ENCODE data around the gene AARS1.
"Not testable (repeated sequence)": the region's sequence is repeated elsewhere in the genome, so short reads cannot be mapped to it uniquely, and the experiment has no call there.

The AARS1 gene

DNA sequence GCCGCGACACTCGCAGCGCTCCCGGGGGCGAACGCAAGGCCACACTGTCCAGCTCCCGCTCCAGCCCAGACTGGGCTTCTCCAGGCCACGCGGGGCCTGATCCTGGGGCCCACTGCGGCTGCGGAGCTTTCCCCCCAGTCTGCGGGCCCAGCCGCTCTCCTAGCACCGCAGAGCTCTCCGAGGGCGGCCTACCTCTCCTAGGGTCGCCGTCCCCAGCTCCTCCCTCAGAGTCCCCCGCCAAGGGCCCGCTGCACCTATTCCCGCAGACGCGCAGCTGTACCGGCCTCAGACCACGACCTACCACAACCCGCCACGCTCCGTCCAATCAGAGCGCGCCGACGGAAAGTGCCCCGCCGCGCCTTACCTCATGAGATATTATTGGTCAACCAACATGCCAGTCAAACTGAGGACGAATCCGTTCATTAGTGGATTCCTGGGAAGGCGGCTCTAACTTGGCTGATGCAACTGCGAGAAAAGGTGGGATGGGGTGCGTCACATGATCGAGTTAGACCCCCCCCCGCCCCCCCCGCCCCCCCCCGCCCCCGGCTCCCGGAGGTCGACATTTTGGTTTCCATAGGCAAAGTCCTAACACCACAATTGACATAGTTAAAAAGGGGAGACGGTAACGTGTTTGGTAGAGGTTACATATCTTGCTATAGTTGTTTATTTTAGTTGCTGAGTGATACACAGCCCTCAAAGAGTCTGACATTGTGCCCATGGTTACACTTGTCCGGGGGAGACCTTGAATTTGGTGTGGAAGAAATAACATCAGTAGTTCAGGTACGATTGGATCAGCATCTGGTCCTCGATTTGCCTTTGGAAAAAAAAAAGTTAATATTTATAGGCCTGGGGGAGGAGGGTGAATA, at the start of gene AARS1:
AARS1 (minus strand) TSS at position 278 of the 866 bp plus-strand sequence. CDS start 6,743 bp downstream, outside the sequence.
- peak; percentile 86 for DNase-seq (ENCODE audit: low read depth)

DNA sequence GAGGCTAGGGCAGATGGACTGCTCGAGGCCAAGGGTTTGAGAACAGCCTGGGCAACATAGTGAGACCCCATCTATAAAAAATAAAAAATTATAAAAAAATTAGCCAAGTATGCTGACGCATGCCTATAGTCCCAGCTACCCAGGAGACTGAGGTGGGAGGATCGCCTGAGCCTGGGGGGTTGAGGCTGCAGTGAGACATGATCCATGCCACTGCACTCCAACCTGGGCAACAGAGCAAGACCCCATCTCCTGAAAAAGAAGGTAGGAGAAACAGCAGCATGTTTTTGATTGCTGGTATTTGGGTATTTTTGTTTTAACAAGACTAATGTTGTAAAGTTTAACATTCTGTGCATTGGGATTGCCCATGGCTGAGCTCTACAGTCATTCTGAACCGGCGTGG, 48.5 kb upstream of the AARS1 start:
- DNase-seq (ENCODE audit: low read depth): no peak

DNA sequence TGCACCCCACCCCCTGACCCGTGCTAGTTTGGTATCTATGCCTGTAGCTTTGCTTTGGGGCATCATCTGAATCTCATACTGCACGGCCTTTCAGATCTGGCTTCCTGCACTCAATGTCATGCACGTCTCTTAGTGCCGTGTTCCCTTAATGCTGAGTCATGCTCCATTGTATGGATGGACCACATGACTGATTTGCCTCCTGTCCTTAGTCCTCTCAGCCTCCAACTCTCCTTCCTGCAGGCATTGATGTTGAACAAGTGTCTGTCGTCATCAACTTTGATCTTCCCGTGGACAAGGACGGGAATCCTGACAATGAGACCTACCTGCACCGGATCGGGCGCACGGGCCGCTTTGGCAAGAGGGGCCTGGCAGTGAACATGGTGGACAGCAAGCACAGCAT, 43.4 kb upstream of the AARS1 start:
- not testable (repeated sequence) for DNase-seq (ENCODE audit: low read depth)

DNA sequence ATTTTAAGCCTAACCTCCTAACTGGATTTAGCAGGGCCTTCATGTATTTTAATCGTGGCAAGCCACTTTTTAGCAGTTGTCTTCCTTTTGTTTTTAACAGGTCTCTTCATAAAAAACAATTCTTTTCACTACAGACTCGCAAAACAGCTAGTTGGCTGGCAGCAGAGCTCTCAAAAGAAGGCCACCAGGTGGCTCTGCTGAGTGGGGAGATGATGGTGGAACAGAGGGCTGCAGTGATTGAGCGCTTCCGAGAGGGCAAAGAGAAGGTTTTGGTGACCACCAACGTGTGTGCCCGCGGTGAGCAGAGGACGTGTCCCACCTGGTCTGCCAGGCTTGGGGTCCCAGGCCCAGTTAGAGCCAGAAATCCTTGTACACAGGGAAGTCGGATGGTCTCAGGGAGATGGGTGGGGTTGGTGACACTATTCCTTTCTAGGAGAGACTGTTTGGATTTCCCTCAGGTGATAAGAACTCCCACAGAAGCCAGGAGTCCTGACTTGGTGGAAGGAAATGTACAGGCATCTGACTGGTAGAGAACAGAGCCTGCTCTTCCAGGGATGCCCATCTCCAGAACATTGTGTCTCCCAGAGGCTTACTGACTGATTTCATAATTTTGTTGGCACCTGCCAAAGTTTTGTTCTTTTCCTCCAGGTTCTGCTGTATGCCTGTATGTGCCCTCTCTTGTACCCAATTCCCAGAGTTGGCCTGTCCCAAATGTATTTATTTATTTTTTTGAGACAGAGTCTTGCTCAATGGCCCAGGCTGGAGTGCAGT, 42.5 kb upstream of the AARS1 start:
- DNase-seq (ENCODE audit: low read depth): no peak

DNA sequence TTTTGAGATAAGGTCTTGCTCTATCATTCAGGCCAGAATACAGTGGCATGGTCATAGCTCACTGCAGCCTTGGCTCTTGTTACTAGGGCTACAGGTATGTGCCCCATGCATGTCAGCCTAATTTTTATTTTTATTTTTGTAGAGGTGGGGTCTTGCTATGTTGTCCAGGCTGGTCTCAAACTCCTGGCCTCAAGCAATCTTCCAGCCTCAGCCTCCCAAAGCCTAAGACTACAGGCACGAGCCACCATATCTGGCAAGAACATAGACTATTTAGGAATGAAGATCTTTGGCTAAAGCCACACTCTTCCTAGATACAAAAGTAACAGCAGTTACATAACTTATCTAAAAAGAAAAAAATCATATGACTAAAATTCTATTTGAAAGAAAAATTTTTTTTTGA, 41.8 kb upstream of the AARS1 start:
- DNase-seq (ENCODE audit: low read depth): no peak

DNA sequence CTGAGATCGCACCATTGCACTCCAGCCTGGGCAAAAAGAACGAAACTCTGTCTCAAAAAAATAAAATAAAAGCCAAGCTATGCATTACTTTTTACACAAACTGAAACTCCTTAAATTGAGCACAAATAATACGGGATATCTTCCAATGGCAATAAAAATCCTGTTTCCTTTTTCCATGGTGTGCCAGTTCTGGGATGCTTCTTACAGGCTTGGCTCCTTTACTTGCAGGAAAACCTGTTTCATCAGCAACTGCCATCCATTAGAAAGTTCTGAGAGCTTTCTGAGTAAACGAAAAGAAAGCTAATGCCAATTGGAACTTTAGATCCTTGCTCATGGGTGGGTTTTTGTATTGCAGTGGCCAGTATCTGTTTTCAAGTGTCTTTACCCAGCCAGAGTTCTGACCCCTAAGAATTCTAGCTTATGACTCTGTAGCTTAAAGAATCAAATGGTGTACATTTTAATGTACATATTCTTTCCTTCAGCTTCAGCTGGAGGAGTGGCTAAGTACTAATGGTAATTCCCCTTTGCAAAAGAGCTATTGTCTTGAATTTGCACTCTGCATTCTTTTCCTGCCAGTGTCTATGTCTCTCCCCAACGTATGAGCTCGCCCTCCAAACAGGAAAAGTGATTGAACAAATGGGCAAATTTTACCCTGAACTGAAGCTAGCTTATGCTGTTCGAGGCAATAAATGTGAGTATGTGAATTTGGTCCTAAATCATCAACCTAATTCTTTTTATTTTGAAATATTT, 35.9 kb upstream of the AARS1 start:
- no peak for DNase-seq (ENCODE audit: low read depth)

DNA sequence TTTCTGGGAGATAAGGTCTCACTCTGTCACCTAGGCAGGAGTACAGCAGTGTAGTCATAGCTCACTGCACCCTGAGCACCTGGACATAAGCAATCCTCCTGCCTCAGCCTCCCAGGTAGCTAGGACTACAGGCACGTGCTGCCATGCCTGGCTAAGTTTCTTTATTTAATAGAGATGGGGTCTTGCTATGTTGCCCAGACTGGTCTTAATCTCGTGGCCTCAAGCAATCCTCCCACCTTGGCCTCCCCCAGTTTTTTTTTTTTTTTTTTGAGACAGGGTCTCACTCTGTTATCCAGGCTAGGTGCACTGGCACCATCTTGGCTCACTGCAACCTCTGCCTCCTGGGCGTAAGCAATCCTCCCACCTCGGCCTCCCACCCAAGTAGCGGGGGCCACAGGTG, 30.8 kb upstream of the AARS1 start:
- no peak for DNase-seq (ENCODE audit: low read depth)

DNA sequence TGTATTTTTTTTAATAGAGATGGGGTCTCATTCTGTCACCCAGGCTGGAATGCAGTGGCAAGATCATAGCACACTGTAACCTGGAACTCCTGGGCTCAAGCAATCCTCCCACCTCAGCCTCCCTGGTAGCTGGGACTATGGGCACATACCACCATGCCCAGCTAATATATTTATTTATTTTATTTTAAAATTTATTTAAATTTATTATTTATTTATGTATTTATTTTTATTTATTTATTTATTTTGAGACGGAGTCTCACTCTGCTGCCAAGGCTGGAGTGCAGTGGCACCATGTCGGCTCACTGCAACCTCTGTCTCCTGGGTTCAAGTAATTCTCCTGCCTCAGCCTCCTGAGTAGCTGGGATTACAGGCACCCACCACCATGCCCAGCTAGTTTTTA, 18.4 kb upstream of the AARS1 start:
- not testable (repeated sequence) for DNase-seq (ENCODE audit: low read depth)

DNA sequence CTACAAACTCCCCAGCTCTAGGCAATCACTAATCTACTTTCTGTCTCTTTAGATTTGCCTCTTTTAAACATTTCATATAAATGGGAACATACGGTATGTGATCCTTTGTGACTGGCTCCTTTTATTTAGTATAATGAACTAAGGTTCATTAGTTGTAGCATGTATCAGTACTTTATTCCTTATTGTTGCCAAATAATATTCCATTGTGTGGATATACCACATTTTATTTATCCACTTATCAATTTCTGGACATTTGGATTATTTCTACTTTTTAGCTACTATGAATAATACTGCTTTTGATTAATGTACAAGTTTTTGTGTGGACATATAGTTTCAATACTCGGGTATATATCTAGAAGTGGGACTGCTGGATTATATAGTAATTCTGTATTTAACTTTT, 17.6 kb upstream of the AARS1 start:
- no peak for DNase-seq (ENCODE audit: low read depth)

DNA sequence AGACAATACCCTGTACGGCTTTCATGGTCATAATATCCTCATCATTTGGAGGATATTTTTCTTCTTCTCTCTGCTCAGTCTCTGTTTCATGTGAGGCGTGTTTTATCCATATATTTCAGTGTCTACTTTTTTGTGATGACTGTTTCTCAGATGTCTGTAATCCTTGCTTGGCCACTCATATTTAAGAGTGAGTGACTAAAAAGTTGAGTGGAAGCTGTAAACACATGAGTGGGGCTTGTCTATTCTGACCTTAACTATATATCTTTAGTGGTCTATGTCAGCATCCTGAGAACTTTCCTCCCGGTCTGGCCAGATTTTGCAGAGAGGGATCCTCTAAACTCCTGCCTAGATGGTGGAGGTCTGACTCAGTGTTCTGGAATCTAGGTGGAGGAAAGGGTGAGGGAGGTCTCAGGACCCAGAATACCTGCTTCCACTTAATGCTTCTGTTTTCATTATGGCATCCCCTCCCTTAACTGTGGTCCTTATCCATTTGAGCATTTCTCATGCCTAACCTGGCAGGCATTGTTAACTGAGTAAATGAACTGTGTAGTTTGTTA, 15.7 kb upstream of the AARS1 start:
- DNase-seq (ENCODE audit: low read depth): no peak

DNA sequence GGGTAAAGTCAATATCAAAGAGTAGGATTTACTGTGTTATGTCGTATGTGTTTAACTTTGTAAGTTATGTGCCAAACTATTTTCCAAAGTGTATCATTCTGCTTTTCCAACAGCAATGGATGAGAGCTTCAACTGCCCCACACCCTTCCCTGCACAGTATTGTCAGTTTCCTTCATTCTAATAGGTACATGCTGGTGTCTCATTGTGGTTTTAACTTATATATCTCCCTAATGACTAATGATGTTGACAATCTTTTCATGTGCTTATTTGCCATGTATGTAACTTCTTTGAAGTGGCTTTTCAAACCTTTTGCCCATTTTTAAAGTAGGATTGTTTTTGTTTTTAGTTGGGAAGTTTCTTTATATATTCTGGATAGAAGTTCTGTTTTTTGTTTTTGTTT, 13.4 kb upstream of the AARS1 start:
- no peak for DNase-seq (ENCODE audit: low read depth)

DNA sequence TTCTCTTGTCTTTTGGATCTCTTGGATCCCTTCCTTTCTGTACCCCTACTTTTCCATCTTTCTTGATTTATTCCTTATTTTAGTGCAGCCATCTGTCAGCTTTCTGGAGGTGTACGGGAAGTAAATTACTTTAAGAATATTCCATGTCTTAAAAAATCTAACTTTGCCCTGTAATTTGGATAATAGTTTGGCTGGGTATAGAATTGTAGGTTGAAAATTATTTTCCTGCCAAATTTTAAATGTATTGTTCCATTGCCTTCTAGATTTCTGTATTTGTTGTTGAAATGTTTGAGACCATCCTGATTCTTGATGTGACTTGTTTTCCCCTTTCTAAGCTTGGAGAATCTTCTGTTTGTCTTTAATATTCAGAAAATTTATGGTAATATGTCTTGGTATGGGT, 11.8 kb upstream of the AARS1 start:
- DNase-seq (ENCODE audit: low read depth): no peak

DNA sequence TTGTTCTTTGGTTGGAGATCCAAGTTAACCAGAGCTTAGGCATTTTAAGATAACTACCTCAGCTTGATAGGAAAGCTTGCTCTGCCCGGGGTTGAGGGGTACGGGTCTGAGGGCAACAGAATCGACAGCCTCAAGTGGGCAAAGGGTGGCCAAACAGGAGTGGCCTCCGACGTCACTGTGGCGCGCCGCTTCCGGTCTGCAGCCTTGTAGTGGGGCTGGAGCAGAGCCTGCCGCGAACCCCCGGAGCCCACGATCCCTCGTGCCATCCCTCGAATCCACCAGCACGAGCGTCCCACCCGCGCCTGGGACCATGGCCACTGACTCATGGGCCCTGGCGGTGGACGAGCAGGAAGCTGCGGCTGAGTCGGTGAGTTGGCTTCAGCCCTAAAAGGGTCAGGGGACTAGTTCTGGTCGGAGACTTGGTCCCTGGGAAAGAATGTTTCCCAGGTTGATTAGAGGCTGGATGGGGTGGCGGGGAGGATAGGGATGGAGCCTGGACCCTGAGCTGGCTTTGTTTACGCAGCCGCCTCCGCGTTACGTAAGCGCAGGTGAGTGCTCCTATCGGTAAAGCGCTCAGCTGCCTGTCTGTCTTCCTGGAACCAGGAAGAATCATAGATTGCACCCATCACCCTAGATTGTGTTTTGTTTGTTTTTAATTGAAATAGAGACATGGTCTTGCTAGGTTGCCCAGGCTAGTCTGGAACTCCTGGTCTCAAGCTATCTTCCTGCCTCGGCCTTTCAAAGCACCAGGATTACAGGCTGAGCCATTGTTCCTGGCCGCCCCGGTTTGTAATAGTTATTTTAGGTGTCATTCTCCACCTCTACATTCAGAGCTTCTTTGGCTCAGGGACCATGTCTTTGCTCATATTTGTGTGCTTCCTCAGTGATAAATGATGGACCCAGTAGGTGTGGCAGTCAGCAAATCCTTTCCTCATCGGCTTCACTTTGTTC, 10.0 kb upstream of the AARS1 start, which contains the start of gene DDX19B:
DDX19B (plus strand) TSS at position 199 of the 951 bp plus-strand sequence; CDS start at position 311, 112 bp downstream.
- DNase-seq (ENCODE audit: low read depth): peak; percentile 17

DNA sequence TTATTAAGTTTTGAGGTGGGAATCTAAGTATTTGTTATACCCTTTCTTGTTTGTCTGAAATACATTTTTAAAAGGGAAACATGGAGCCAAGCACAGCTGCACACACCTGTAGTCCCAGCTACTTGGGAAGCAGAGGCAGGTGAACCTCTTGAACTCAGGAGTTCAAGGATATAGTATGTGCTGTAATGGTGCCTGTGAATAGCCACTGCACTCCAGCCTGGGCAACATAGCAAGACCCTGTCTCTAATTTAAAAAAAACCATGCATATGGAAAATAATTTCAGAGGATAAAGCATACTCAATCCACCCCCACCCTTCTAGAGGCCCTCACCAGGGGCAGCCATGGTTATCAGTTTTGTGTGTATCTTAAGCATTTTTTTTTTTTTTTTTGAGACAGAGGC, 6.3 kb upstream of the AARS1 start:
- DNase-seq (ENCODE audit: low read depth): no peak

DNA sequence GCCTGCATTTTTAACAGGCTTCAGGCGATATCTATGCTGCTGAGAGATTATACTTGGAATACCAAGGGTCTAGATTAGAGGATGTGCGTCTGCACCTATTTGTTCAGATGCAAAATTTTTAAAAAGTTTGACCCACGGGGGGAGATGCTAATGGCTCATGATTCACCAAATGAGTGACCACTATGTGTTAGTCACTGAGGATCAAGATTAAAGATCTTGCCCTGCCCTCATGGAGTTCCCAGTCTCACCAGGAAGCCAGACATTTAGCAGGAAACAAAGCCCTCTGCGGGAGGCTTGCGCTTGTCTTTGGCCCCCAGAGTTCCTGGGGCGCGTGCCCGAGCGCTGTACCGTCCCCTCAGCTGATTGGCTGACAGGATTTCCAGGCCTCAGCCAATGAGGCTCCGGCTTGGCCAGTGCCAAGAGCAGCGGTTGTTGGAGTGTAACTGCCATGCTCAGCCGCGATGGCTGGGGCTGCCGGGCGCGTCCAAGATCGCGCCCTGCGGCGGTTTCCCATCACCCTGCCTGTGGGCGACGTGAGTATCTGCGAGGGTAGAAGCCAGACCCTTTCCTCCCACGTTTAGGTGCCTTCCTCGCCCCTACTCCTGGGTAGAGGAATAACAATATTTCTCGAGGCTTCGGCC, 5.2 kb upstream of the AARS1 start:
- no peak for DNase-seq (ENCODE audit: low read depth)

DNA sequence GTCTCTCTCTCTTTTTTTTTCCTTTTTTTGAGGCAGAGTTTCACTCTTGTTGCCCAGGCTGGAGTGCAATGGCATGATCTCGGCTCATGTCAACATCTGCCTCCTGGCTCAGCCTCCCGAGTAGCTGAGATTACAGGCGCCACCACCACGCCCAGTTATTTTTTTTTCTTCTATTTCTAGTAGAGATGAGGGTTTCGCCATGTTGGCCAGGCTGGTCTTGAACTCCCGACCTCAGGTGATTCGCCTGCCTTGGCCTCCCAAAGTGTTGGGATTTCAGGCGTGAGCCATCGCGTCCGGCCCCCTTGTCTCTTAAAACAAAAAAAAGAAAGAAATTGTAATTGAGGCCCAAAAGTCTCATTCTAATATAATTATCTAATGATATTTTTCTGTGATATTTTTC, 2.8 kb upstream of the AARS1 start:
- not testable (repeated sequence) for DNase-seq (ENCODE audit: low read depth)

DNA sequence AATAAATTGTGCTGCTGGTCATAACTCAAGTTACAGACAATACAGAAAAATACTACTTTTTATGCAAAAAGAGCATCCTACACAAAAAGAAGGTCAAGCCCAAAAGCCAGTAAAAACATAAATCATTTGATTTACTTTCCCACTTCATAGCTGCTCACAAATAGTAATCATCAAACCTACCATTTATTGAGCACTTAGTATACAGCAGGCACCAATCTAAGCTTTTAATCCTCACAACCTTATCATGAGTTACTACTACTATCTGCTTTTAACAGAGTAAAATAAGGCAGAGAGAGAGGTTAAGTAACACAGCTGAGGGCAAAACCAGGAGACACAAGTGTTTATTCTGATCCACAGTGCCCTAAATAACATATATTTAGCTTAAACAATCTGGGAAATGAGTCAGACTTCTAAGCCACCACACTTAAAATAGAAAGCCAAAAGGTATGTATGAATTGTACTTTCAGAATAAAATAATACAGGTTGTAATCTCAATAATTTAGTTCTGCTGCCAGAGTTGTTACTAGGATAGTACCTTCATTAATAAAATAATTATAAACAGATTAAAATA, 1.7 kb upstream of the AARS1 start:
- no peak for DNase-seq (ENCODE audit: low read depth)

DNA sequence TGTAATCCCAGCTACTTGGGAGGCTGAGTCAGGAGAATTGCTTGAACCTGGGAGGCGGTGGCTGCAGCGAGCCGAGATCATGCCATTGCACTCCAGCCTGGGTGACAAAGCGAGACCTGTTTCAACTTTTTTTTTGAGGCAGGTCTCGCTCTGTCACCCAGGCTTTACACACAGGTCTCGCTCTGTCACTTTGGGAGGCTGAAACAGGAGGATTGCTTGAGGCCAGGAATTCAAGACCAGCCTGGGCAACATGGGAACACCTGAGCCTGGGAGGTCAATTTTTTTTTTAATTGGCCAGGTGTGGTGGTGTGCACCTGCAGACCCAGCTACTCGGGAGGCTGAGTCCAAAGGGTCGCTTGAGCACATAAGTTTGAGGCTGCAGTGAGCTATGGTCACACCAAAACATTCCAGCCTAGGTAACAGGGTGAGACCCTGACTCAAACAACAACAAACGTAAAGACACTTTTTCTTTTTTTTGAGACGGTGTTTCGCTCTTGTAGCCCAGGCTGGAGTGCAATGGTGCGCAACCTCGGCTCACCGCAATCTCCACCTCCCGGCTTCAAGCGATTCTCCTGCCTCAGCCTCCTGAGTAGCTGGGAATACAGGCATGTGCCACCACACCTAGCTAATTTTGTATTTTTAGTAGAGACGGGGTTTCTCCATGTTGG, 1.9 kb downstream of the AARS1 start:
- DNase-seq (ENCODE audit: low read depth): not testable (repeated sequence)

DNA sequence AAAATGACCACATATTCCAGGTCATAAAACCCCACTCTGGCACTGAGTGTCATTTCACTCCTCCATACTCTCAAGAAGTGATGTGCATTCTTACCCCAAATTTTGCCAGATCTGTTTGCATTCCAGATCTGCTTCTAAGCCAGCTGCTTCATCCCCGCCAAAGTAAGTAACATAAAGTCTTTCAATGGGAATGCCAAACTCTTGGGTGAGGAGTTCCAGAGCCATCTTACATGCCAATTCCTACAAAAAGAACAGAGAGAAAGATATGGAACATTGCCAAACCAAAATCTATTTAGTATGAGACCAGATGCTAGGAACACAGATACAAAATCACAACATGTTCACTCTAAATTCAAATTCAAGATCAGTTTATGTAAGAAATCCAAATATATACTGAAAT, 12.9 kb downstream of the AARS1 start:
- no peak for DNase-seq (ENCODE audit: low read depth)

DNA sequence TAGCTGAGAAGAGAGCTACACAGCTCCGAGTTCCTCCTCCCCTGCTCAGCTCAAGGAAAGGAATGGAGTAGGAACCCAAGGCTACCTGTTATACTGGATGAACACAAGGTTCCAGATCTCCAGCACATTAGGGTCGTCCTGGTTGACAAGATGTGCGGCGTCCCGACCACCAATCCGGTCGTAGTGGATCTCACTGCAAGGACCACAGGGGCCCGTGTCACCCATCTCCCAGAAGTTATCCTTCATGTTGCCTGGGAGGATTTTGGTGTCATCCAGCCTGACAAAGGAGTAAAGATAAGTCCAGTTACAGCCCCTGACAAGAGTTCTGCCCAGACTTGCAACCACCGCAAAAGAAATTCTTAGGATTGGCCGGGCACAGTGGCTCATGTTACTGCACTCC, 17.6 kb downstream of the AARS1 start:
- no peak for DNase-seq (ENCODE audit: low read depth)

All from stimulated activated CD8-positive, alpha-beta memory T cell treated with anti-CD3 and anti-CD28 coated beads, Interleukin-12 subunit alpha, Interleukin-12 subunit beta, amount 100 ng/mL, for 1 hour (primary cell).